ENCODE data around the gene GPR156.

- TF ChIP-seq CTCF (IDR thresholded peaks at IDR 0.05; ENCODE audit: low read length) (no peak), EZH2phosphoT487 (IDR thresholded peaks at IDR 0.05; ENCODE audit: low read length) (no peak)
These were observed 123.1 kb downstream of the GPR156 start for GRCh38 chr3:120161902-120162301.

All from MM.1S (cell line).